Fibroblast of lung (primary cell): Measurements from ENCODE around the gene OAF. TPM values are rescaled to one million over a fixed set of nuclear protein-coding genes. Genes with fewer than 3 reads are reported as not detected.

Experiments
- DNase-seq, 2 donors: peaks; one replicate each; pipeline versions ENCODE4 v3.0.0 to v3.0.0-alpha.2; 2010; ENCODE audit warnings: low read depth in 2 of 2
- H2AFZ ChIP-seq: 2 replicates; pipeline ENCODE4 v1.5.1; 2012; ENCODE audit warnings: low read length, control low read depth, inconsistent platforms
- H3K27ac ChIP-seq: 2 replicates; pipeline ENCODE4 v1.5.1; 2011; ENCODE audit warnings: low read length, control low read depth; ENCODE audit not compliant: insufficient read depth
- H3K27me3 ChIP-seq: 2 replicates; pipeline ENCODE4 v1.5.1; 2011; ENCODE audit warnings: mild to moderate bottlenecking, low read length; ENCODE audit not compliant: control insufficient read depth, insufficient read depth
- H3K36me3 ChIP-seq: 2 replicates; pipeline ENCODE4 v1.5.1; 2011; ENCODE audit warnings: low read length; ENCODE audit not compliant: control insufficient read depth, insufficient read depth
- H3K4me1 ChIP-seq: 2 replicates; pipeline ENCODE4 v1.5.1; 2011; ENCODE audit warnings: low read length; ENCODE audit not compliant: control insufficient read depth, insufficient read depth; ENCODE audit errors: extremely low read depth
- H3K4me2 ChIP-seq: 2 replicates; pipeline ENCODE4 v1.5.1; 2011; ENCODE audit warnings: low read length, control low read depth; ENCODE audit not compliant: insufficient read depth; ENCODE audit errors: extremely low read depth
- H3K4me3 ChIP-seq, 4 experiments: fragments of 200-600 bp in 1 of 4; sonication (generic) in 1 of 4; replicated peaks in 1 of 4; 2 replicates each; pipeline ENCODE4 v1.5.1; 2011 to 2016; ENCODE audit warnings: low read length in 4 of 4, low read depth in 3 of 4, mild to moderate bottlenecking in 3 of 4, control low read depth in 2 of 4, inconsistent platforms in 1 of 4, mixed read lengths in 1 of 4; ENCODE audit not compliant: insufficient read depth in 1 of 4; ENCODE audit errors: control extremely low read depth in 1 of 4
- H3K79me2 ChIP-seq: 2 replicates; pipeline ENCODE4 v1.5.1; 2012; ENCODE audit warnings: mild to moderate bottlenecking, low read length, inconsistent platforms; ENCODE audit not compliant: control insufficient read depth, insufficient read depth
- H3K9ac ChIP-seq: 2 replicates; pipeline ENCODE4 v1.5.1; 2011; ENCODE audit warnings: mild to moderate bottlenecking, low read length, control low read depth; ENCODE audit not compliant: insufficient read depth
- H3K9me3 ChIP-seq: 2 replicates; pipeline ENCODE4 v1.5.1; 2012; ENCODE audit warnings: low read depth, low read length; ENCODE audit not compliant: control insufficient read depth, insufficient read depth
- H4K20me1 ChIP-seq: 2 replicates; pipeline ENCODE4 v1.5.1; 2011; ENCODE audit warnings: low read length; ENCODE audit not compliant: control insufficient read depth, insufficient read depth; ENCODE audit errors: extremely low read depth
- EZH2 ChIP-seq: IDR thresholded peaks from 2 replicates; pipeline ENCODE4 v1.5.1; 2012; ENCODE audit warnings: low read length, control low read depth, mild to moderate bottlenecking; ENCODE audit errors: missing control alignments
- polyA plus RNA-seq, 2 donors: library from polyadenylated mRNA; depleted of rRNA in 1 of 2; stranded (reverse) in 1 of 2; unstranded in 1 of 2; fragments of >200 nt; gene quantifications; 2 replicates each; pipeline ENCODE4 v1.2.1, GENCODE V29; 2011 to 2012; ENCODE audit warnings: missing spikeins in 1 of 2
- total RNA-seq: library from RNA; depleted of rRNA; stranded (reverse); fragments of >200 nt; gene quantifications from 2 replicates; pipeline ENCODE4 v1.2.1, GENCODE V29; 2014
- TF ChIP-seq, protein P1 (sequence below), 2 donors: IDR thresholded peaks in 1 of 2; conservative IDR thresholded peaks in 1 of 2; 1 replicate in 1 of 2; 2 replicates in 1 of 2; pipeline ENCODE4 v1.5.1; 2011 to 2012; ENCODE audit warnings: low read length in 2 of 2, control low read depth in 1 of 2, inconsistent platforms in 1 of 2, low read depth in 1 of 2, mild to moderate bottlenecking in 1 of 2

OAF gene
- total and polyA plus RNA-seq, 2 donors (not counting 1 experiment from before 2014, with no cell fraction given): 20.0 to 22.7 TPM

DNA sequence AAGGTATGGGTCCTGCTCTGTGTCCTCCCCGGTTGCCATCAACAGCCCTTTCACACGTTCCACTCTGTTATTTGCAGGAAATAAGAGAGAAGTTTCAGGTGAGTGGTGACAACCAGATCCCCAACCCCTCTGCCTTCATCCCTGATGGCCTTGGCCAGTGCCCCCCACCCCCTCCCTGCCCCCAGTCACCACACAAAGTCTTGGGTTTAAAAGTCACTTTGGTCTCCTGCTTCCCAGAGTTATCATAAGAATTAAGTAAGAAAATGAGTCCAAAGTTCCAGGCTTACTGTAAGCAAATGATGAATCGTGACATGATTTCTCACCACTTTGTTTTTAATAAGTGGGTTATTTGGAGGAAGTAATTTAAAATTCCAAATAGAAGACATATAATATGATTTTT is 9.2 kb upstream of the OAF start:
- no peak overlapping the region for H3K9ac ChIP-seq
- peaks cover 4% of the 10 kb centered on the region for H3K4me1 ChIP-seq
- H3K36me3 ChIP-seq: no peaks in the 10 kb centered on the region
- TF ChIP-seq, protein P1, sequence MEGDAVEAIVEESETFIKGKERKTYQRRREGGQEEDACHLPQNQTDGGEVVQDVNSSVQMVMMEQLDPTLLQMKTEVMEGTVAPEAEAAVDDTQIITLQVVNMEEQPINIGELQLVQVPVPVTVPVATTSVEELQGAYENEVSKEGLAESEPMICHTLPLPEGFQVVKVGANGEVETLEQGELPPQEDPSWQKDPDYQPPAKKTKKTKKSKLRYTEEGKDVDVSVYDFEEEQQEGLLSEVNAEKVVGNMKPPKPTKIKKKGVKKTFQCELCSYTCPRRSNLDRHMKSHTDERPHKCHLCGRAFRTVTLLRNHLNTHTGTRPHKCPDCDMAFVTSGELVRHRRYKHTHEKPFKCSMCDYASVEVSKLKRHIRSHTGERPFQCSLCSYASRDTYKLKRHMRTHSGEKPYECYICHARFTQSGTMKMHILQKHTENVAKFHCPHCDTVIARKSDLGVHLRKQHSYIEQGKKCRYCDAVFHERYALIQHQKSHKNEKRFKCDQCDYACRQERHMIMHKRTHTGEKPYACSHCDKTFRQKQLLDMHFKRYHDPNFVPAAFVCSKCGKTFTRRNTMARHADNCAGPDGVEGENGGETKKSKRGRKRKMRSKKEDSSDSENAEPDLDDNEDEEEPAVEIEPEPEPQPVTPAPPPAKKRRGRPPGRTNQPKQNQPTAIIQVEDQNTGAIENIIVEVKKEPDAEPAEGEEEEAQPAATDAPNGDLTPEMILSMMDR (conservative IDR thresholded peaks at IDR 0.05 in 1 of 2, IDR thresholded peaks at IDR 0.05 in 1 of 2; ENCODE audit: low read depth in 1 of 2, low read length in 2 of 2): no peak
- no peak for TF ChIP-seq EZH2
- no peak overlapping the region for H3K27ac ChIP-seq
- no peaks in the 10 kb centered on the region for H3K79me2 ChIP-seq
- H3K27me3 ChIP-seq: peaks cover 3% of the 10 kb centered on the region
- H3K9me3 ChIP-seq: no peaks in the 10 kb centered on the region
- H3K4me3 ChIP-seq: no peak overlapping the region
- H4K20me1 ChIP-seq: no peaks in the 10 kb centered on the region
- H3K4me2 ChIP-seq: no peak overlapping the region
- no peak for DNase-seq
- no peak overlapping the region for H2AFZ ChIP-seq

DNA sequence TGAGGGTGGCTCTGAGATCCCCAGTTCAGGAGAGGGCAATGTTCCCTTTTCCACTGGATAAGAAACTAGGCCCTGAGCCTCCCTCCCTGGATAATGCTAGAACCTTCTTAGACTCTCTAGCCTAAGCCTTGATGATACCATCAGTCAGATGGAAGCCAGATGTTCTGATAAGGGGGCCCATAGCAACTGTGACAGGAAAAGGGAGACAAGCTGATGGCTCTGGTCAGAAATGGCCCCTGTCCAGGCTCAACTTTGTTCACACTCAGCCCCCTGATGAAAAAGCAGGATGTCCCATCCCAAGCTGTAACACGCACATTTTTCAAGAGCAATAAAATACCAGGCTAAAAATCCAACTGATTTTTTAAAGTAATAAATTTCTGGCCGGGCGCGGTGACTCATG is 7.2 kb upstream of the OAF start:
- no peaks in the 10 kb centered on the region for H3K79me2 ChIP-seq
- H3K9me3 ChIP-seq: no peaks in the 10 kb centered on the region
- H3K27ac ChIP-seq: no peak overlapping the region
- H3K9ac ChIP-seq: no peak overlapping the region
- no peaks in the 10 kb centered on the region for H3K36me3 ChIP-seq
- no peak overlapping the region for H3K4me3 ChIP-seq
- no peaks in the 10 kb centered on the region for H4K20me1 ChIP-seq
- H3K27me3 ChIP-seq: peaks cover 2% of the 10 kb centered on the region
- no peak overlapping the region for H3K4me2 ChIP-seq
- TF ChIP-seq, protein P1 (conservative IDR thresholded peaks at IDR 0.05 in 1 of 2, IDR thresholded peaks at IDR 0.05 in 1 of 2; ENCODE audit: low read depth in 1 of 2, low read length in 2 of 2): no peak
- no peak for TF ChIP-seq EZH2
- H3K4me1 ChIP-seq: peaks cover 6% of the 10 kb centered on the region
- H2AFZ ChIP-seq: no peak overlapping the region
- no peak for DNase-seq

DNA sequence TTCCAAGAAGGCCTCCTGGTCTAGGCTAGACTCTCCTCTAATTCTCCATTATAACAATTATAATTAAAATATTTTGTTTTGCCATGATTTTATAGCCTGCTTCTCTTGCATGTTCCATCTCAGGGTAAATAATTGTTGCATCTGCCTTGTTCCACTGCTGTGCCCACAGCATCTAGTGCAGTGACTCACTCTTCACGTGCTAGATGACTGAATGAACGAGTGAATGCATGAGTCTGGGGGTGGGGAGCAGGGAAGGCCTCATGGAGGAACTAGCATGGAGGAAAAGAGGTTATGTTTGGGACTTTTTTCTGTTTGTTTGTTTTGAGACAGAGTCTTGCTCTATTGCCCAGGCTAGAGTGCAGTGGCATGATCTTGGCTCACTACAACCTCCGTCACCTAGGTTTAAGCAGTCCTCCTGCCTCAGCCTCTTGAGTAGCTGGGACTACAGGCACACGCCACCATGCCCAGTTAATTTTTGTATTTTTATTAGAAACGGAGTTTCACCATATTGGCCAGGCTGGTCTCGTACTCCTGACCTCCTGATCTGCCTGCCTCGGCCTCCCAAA is 5.2 kb upstream of the OAF start:
- Histone ChIP-seq H3K4me1 (peaks cover 13% of the 10 kb centered on the region), H3K27ac (no peak overlapping the region), H3K4me2 (no peak overlapping the region), H3K9ac (no peak overlapping the region), H3K4me3 (no peak overlapping the region), H3K79me2 (no peaks in the 10 kb centered on the region), H3K27me3 (peaks cover 2% of the 10 kb centered on the region), H3K36me3 (no peaks in the 10 kb centered on the region), H3K9me3 (no peaks in the 10 kb centered on the region), H4K20me1 (no peaks in the 10 kb centered on the region), H2AFZ (no peak overlapping the region)
- TF ChIP-seq EZH2: no peak
- TF ChIP-seq, protein P1 (conservative IDR thresholded peaks at IDR 0.05 in 1 of 2, IDR thresholded peaks at IDR 0.05 in 1 of 2; ENCODE audit: low read depth in 1 of 2, low read length in 2 of 2): no peak
- DNase-seq: peak; percentile 67 to 81
